HG03139 (cell line): Measurements from ENCODE around the gene CASTOR1.

ENCODE experiments used
- ATAC-seq: cut with Tn5 transposase; IDR thresholded peaks from one replicate; pipeline ENCODE4 v1.9.1; 2021; ENCODE audit not compliant: unreplicated experiment

Gene CASTOR1

DNA sequence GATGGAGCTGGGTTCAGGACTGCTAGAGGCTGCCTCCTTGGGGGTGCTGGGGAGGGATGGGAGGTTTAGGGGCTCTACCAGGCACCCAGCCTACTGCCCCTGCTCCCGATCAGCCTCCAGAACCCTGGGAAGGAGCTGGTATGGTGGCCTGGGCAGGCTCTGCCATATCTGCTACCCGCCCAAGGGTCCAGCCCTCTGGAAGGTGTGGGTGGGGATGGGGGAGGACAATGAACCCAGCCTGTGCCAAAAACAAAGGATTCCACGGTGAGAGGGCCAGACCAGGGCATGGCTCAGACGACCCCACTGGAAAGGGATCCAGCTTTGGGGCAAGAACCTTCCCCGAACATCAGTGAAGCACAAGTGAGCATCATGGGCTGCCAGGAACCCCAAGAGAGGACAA lies 3.0 kb downstream of the CASTOR1 start:
- ATAC-seq = no peak

DNA sequence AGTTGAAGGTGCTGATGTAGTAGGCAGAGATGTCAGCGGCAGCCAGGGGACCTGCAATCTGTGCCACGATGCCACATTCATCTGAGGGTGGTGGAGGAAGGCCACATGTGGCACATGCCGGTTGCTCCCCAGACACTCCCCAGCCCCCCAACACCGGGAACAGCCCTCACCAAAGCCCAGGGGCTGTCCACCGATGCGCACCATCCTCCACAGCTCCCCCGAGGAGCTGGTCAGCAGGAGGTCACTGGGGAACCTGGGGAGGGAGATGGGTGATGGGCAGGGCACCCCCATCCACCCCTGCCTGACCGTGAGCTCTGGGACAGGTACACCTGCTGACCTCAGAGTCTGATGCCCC lies 3.5 kb downstream of the CASTOR1 start:
- ATAC-seq = no peak

DNA sequence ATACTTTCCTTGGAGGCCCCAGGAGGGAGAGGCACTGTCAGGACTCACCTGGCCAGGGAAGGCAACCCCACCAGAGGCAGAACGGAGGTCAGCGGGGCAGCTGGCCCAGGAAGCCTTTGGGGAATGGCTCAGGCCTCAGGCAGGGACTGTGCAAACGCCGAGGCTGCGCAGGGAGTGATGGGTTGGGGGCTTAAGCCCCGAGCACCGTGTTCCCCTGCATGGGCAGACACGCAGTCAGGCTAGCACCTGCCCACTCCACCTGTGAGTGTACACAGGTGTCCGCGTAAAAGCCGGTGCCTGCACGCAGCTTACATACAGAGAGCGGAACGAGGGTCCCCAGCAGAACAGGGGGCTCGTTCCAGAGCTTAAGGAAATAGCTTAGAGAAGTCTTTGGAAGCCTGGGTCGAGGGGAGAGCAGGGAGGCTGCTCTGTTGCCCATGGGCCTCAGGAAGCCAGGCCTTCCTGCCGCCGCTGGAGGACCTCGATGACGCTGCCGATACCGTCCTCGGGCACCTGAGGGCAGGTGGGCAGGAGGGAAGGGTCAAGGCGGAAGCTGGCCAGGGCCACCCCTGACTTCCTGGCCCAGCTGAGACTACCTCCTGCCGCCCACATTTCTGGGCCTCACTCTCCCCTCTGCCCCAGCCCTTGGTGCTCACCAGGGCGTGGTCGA lies 4.0 kb downstream of the CASTOR1 start:
- no peak for ATAC-seq

DNA sequence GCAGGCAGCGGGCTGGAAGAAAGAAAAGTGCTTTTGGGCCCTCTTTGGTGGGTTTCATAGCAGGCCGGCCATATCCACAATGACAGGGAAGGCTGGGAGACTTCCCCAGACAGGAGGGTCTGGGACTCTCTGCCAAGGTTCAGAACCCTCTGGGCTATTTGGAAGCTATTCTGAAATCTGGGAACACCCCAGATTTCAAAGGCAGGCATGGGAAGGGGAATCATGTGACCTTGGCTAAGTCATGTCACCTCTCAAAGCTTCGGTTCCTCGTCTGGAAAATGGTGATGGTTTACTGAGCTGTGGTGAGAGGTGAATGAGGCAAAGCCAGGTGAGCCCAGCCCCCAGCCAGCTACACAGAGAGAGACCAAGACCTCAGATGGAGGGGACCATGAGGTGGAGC lies 4.6 kb downstream of the CASTOR1 start:
- no peak for ATAC-seq

DNA sequence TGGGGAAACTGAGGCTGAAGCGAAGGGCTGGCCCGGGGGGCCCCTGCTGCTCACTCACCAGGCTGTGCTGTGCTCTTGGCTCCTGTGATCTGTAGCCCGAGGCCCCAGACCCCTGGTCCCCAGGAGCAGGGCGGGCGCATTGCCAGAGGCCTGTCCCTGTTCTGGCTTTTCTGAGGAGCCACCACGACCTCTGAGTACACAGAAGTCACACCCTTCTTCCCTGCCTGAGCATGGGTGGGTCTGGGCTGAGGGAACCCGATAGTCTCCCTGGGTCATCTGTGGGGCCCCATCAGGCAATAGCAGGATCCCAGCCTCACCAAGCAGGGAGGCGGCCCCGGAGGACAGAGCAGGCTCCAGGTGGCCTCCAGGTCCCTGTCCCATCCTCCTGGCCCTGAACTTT lies 5.1 kb downstream of the CASTOR1 start:
- no peak for ATAC-seq

DNA sequence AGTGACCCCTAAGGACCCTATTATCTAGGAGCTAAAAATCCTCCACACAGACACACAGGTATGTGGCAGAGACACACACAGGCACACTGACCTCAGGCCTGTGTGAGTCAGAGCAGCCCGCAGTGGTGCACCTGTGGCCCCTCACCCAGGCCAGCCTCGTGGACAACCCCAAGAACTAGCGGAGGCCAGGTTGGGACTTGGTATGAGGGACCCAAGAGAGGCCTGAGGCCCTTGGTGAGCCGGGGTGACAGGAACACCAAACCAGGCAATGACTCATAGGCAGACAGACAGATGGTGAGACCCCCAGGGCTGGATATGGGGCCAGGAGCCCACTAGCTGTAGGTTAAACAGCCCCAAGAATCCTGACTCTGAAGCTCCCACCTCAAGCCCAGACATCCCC lies 6.0 kb downstream of the CASTOR1 start:
- ATAC-seq = no peak

DNA sequence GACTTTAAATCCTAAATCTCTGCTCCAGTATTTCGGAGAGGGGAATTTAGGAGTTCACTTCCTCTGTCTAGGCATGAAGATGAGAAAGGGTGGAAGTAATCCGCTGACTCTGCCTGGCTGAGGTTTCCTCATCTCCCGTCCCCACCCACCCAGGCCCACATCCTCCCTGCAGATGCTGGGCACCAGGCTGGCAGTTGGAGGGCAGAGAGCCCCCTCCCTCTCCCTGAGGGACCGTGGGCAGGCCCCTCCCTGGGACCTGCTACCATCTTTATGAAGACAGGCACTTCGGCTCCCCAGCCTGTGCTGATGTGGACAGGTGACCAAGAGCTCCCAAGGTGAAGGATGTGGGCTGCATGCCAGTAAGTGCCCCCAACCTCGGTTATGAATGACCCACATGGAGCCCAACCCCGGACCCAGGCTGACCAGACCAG lies 6.7 kb downstream of the CASTOR1 start:
- no peak for ATAC-seq

DNA sequence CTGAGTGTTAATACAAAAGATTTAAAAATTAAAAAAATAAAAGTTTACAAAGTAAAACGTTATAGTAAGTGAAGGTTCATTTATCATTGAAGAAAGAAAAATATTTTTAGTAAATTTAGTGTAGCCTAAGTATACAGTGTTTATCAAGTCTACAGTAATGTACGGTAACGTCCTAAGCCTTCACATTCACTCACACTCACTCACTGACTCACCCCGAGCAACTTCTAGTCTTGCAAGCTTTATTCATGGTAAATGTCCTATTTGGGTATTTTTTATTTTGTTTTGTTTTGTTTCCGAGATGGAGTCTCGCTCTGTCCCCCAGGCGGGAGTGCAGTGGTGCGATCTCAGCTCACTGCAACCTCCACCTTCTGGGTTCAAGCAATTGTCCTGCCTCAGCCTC lies 8.8 kb downstream of the CASTOR1 start:
- ATAC-seq = no peak

DNA sequence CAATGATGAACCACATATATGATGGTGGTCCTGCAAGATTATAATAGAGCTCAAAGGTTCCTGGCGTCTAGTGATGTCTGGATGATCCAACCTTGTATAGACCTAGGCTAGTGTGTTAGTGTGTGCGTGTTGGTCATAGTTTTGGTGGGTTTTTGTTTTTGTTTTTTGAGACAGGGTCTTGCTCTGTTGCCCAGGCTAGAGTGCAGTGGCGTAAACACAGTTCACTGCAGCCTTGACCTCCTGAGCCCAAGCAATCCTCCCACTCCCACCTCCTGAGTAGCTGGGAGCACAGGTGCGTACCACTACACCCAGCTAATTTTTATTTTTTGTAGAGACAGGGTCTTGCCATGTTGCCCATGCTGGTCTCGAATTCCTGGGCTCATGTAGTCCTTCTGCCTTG lies 9.4 kb downstream of the CASTOR1 start:
- ATAC-seq = no peak

DNA sequence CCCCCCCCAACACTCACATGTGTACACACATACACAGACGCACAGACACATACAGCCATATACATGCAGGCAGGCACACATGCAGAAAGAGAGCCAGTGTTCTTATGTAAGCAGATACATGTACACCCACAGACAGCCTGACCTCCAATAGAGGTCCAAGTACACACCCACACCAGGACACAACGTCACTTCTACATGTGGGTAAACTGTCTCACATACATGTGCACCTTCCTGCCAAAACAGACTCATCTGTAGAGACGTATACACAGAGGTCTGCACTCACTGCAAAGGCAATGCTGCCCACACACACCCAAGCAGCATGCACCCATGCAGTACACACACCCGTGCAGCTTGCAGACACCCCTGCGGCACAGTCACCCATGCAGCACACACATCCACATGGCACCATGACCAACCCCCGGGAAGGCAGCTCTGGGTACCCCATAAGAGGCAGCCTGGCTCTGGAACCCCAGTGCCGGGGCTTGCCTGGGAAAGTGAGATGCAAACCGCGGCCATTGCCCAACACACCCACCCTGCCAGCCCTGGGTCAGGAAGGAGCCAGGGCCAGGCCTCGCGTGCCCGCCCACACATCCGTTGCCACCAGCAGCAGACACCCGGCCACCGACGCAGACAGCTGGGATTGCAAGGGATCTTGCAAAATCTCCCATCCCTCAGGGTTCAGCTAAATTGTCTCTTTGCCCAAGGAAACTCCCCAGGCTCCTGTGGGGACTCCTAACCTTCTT lies 10.1 kb downstream of the CASTOR1 start:
- no peak for ATAC-seq

DNA sequence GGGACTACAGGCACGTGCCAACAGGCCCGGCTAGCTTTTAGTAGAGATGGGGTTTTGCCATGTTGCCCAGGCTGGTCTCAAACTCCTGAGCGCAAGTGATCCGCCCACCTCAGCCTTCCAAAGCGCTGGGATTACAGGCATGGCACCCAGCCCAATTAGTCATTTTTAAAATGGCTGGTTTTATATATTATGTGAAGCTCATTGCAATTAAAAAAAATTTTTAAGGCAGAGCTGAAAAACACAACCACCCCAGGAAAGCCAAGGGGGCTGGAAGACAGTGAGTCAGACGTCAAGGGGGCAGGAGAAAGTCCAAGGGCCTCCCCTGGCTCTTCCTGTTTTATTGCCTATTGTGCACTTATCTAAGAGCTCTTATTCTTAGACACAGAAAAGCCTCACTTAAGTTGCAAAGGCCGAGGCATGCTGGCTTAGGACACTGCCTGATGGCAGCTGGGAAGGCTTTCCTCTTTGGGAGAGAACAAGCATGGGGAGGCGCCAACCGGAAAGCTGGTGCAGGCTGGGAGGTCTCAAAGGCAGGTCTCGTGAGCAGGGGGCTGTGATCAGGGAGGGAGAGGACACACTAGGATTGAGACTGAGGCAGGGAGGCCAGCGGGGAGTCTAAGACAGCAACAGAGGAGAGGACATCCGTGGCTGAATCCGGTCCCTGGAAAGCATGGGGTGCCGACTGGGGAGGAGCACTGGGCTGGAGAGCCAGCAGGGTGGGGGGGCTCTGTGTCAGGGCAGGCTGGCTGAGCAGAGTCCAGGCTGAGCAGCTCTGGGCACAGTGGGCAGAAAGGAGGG lies 11.6 kb downstream of the CASTOR1 start:
- ATAC-seq = no peak

DNA sequence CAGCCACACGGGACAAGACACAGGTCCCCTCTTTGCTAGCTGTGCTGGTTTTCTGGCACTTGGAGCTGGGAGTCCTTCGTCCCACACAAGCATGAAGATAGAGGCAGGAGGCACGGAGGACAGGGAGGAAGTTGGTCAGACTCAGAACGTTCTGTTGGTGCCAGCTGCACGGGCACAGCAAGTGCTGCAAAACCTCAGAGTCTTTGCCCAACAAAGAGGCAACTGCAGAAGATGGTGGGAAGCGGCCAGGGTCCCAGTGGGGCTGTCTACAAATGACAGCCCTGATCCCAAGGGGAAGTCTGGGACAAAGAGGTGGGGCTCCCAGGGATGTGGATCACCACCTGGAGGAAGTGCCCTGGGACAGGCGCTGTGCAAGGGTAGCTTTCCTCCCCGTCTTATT lies 13.3 kb downstream of the CASTOR1 start:
- ATAC-seq = no peak

DNA sequence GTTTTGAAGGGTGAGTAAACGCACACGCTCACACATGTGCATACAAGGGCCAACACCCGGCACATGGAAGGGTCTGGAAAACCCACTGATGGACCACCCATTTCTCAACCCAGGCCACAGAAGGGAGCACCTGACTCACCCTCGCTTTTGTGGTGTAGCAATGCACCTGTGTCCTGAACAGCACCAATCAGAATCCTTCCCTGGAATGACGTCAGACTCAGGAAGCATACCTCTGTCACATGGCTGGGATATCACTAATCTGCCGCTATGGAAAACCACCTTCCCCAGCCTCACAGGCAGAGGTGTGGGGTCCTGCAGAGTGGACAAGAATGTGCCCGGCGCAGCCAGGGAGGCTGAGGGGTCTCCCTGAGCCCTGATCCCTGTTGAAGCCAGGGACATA lies 13.7 kb downstream of the CASTOR1 start:
- ATAC-seq = no peak

DNA sequence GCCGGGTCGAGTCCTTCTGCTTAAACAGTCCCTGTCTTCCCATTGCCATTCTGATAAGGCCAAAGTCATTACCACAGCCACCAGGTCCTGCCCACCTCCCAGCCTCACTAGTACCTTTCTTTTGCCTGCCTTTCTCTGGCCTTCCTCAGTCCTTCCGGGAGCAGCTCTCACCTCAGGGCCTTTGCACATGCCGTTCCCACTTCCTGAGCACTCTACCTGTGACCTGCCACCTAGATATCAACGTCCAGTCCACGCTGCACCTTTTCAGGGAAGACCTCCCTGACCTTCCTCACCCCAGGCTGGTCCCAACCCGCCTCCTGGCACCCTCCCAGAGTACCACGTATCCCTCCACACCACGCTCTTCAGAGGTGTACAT lies 14.9 kb downstream of the CASTOR1 start:
- no peak for ATAC-seq

DNA sequence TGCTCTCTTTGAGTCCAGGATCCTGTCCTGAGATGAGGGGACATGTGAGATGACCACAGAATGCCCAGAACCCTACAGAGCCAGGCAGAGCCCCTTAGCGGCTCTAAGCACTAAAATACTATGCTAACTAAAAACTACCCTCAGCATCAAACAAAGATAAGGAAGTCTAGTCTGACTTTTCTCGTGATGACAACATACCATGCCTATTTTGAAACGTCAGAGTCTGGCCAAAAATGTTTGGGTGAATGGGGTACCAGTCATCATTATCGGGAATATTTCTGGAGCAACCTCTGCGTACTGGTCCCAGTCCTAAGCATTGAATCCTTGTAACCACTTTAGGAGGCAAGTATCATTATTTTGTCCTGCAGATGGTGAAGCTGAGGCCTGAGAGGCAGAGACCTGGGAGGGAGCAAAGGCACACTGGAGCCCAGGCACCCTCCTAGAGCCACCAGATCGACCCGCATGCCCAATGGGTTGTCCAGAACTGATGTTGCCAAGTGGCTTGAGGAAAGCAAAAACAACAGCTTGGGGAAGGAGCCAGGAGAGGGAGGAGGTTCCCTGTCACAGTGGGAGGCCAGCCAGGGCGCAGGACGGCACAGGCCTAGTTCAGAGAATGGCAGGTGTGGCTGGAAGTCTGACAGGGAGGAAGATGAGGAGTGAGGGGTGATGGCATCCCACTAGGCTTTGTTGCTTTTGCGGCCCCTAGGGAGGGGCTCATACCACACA lies 15.4 kb downstream of the CASTOR1 start:
- no peak for ATAC-seq

DNA sequence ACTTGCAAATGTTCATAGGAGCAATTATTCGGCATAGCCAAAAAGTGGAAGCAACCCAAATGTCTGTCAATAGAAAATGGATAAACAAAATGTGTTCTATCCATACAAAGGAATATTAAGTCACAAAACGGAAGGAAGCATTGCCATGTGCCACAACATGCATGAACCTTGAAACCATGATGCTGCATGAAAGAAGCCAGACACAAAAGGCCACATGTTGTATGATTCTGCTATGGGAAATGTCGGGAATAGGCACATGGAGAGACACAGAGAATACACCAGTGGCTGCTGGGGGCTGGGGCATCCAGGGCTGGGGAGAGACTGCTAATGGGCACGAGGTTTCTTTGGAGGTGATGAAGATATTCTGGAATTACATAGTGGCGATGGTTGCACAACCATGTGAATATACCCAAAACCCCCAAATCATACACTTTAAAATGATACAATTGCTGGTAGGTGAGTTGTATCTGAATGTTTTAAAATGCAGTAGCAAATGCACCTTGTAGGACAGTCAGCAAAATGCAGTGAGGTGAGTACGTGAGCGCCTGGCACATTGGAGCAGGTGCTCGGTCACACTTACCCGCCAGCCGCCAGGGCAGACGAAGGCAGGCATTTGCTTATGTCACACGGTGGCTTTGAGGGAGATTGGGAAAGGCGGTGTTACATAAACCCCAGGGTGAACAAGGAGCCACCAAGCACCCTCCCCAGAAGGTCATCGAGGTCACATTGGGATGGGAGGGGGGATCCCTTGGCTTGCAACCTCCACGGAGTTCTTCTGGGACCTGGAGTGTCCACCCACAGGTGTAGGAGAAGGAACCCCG lies 16.3 kb downstream of the CASTOR1 start:
- ATAC-seq = no peak

DNA sequence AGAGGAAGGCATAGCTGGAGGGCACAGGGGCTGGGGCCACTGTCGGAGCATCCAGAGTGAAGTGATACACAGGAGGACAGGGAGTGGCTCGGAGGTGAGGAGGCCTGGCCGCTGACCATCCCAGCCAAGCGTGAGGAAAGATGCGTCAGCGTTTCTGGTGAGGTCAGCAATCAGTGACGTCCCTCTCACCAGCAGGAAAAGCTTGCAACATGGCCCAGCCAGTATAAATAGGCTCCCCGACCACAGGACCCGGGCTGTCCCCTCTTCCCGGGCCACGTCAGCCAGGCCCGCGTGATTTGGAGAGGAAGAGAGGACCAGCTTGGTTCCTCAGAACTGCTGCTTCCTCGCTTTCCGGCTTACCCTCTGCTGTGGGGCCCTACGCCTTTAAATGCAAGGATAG lies 18.5 kb downstream of the CASTOR1 start:
- no peak for ATAC-seq

DNA sequence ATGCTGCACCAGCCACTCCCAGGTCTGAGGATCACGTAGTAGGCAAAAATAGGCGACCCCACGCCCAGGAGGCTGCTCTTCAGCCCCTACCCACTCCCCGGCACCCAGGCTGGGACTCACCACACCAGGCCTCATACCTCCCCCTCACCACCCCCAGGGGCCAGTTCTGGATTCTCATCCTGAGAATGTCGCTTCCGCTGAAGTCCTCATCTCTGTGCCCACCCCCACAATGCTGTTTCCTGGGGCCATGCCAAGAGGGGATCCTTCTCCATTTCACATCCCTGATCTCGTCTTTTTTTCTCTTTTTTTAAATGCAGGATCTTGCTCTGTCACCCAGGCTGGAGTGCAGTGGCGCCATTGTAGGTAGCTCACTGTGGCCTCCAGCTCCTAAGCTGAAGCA lies 21.0 kb downstream of the CASTOR1 start:
- ATAC-seq = no peak

DNA sequence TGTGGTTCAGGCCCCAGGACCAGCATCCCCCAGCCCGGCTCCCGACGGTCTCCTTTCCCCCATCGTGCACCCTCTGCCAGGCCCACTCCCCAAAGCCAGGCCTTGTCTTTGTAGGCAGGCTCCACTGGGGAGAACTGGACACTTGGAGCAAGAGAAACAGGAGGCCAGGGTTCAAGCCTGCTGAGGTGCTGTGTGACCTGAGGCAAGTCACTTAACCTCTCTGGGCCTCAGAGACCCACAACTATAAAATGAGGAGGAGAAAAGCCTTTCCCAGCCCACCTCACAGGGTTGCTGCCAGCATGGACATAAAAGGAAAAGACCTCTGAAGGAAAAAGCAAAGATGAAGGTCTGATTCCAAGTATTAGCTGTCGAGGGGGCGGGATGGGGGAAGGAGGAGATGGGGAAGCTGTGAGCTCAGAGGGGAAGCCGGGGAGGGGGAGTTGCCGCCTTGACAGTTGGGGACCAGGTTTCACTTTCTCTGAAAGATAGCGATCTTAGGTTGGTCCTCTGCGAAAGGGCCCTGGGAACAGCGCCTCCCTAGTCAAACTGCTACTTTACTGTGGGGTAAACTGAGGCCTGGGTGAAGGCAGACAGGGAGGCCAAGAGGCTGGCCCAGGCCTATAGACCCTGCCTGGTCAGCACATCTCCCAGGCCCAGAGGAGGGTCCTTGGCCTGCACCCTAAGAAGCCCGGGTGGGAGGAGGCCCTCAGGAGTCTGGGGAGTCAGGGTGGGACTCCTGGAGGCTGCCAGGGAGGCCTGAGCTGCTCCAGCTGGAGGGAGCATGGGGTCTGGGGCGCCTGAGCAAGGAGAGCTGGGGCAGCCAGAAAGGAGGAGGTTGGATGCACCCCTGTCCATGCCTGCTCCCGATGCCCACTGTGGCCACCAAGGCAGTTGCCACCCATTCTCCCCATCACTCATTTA lies 21.7 kb downstream of the CASTOR1 start:
- ATAC-seq = no peak
